Kidney epithelial cell (primary cell): ENCODE results near the gene GTPBP3. TPM values are rescaled to one million over a fixed set of nuclear protein-coding genes. Genes with fewer than 3 reads are reported as not detected.

Experiments used
- DNase-seq: peaks from one replicate; pipeline ENCODE4 v3.0.0-alpha.2; 2010; ENCODE audit warnings: low read depth
- H3K27me3 ChIP-seq: 2 replicates; pipeline ENCODE4 v1.6.0; 2011; ENCODE audit warnings: low read length; ENCODE audit not compliant: control insufficient read depth, insufficient read depth
- H3K36me3 ChIP-seq: 2 replicates; pipeline ENCODE4 v1.5.1; 2011; ENCODE audit warnings: low read length; ENCODE audit not compliant: control insufficient read depth, insufficient read depth
- H3K4me3 ChIP-seq: 2 replicates; pipeline ENCODE4 v1.5.1; 2011; ENCODE audit warnings: low read depth, mild to moderate bottlenecking, control low read depth, low read length
- CTCF ChIP-seq: IDR thresholded peaks from 2 replicates; pipeline ENCODE4 v1.5.1; 2011; ENCODE audit warnings: mild to moderate bottlenecking, moderate library complexity, low read length, control low read depth, inconsistent platforms; ENCODE audit not compliant: insufficient read depth, poor library complexity, severe bottlenecking
- total RNA-seq: library from RNA; depleted of rRNA; stranded (reverse); fragments of >200 nt; gene quantifications from 2 replicates; pipeline ENCODE4 v1.2.3, GENCODE V29; 2015

The GTPBP3 gene
- total RNA-seq, 1 donor from 2014 or later = 31.8 TPM

GRCh38 chr19:17296273-17296672, 41.1 kb upstream of the GTPBP3 start:
- Histone ChIP-seq H3K36me3 (peaks cover 2% of the 10 kb centered on the region), H3K27me3 (no peaks in the 10 kb centered on the region), H3K4me3 (no peak overlapping the region)
- TF ChIP-seq CTCF = peak; percentile 25
- DNase-seq = no peak

DNA sequence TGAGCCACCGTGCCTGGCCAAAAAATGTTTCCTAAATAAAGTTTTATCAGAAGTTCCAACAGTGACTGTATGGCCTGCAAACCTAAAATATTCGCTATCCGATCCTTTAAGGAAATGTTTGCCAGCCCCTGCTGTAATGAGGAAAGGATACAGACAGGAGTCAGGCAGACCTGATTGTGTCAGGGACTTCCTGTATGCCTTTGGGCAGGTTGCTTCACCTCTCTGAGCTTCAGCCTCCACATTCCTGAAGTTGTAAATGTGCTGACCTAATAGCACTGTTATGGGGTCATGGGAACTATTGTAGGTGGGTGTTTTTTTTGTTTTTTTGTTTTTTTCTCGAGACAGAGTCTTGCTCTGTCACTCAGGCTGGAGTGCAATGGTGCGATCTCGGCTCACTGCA, 40.4 kb upstream of the GTPBP3 start:
- Histone ChIP-seq H3K36me3 (peaks cover 3% of the 10 kb centered on the region), H3K27me3 (no peaks in the 10 kb centered on the region), H3K4me3 (no peak overlapping the region)
- no peak for DNase-seq
- TF ChIP-seq CTCF = no peak

- no peak for TF ChIP-seq CTCF
- Histone ChIP-seq H3K4me3 (no peak overlapping the region), H3K27me3 (no peaks in the 10 kb centered on the region), H3K36me3 (peaks cover 3% of the 10 kb centered on the region)
- no peak for DNase-seq
Measured at GRCh38 chr19:17300992-17301619, 36.2 kb upstream of the GTPBP3 start.

- Histone ChIP-seq H3K27me3 (no peaks in the 10 kb centered on the region), H3K4me3 (peak overlapping the region; percentile 70), H3K36me3 (peaks cover 3% of the 10 kb centered on the region)
- no peak for DNase-seq
- no peak for TF ChIP-seq CTCF
Measured at GRCh38 chr19:17302391-17303166, 34.8 kb upstream of the GTPBP3 start.

- peak within 1 kb of the TSS; percentile 70 for H3K4me3 ChIP-seq
Measured at GRCh38 chr19:17303167-17303939, 34.0 kb upstream of the GTPBP3 start, which contains the start of gene ABHD8. ABHD8 (minus strand) TSS chr19:17303425; CDS start chr19:17301616, 1,809 bp downstream.

More at GRCh38 chr19:17303167-17303939, 34.0 kb upstream of the GTPBP3 start, which contains the start of gene ABHD8:
- peak; percentile 30 for TF ChIP-seq CTCF
- DNase-seq = peak; percentile 75
- Histone ChIP-seq H3K36me3 (peaks cover 3% of the 10 kb centered on the region), H3K27me3 (no peaks in the 10 kb centered on the region)
